Measurements from ENCODE around the gene TEX11. TPM values are rescaled to one million over a fixed set of nuclear protein-coding genes. Genes with fewer than 3 reads are reported as not detected.

The TEX11 gene
- total and polyA plus RNA-seq, 9 donors, result not detected

- Histone ChIP-seq H3K9me3 (no peaks in the 10 kb centered on the region), H3K36me3 (no peaks in the 10 kb centered on the region), H3K27me3 (no peaks in the 10 kb centered on the region), H3K4me1 (ENCODE audit: insufficient read depth) (no peaks in the 10 kb centered on the region), H3K4me3 (no peak overlapping the region), H3K27ac (no peak overlapping the region)
- no peak for DNase-seq
- 75 to 83% (median 78%) methylated on average over 7 of the region's 7 CpGs for WGBS, 3 donors
- intact Hi-C loops (cut with DNase I), result no loop called here
- TF ChIP-seq CTCF (IDR thresholded peaks at IDR 0.05) (no peak), POLR2A (IDR thresholded peaks at IDR 0.05) (no peak), EP300 (IDR thresholded peaks at IDR 0.05) (no peak)
Measured at GRCh38 chrX:70485466-70485865, 423.0 kb downstream of the TEX11 start.

GRCh38 chrX:70482300-70482699 is 426.2 kb downstream of the TEX11 start:
- no peak for TF ChIP-seq EP300 (IDR thresholded peaks at IDR 0.05)
- TF ChIP-seq CTCF (IDR thresholded peaks at IDR 0.05), result no peak
- no peak for TF ChIP-seq POLR2A (IDR thresholded peaks at IDR 0.05)
- WGBS, 3 donors, result 90 to 98% (median 93%) methylated on average over 2 of the region's 2 CpGs
- H3K27ac ChIP-seq, result no peak overlapping the region

GRCh38 chrX:70481471-70482270 is 426.8 kb downstream of the TEX11 start:
- Histone ChIP-seq H3K36me3 (no peaks in the 10 kb centered on the region), H3K9me3 (no peaks in the 10 kb centered on the region), H3K4me3 (no peak overlapping the region), H3K27me3 (no peaks in the 10 kb centered on the region), H3K4me1 (ENCODE audit: insufficient read depth) (peaks cover 3% of the 10 kb centered on the region), H3K27ac (no peak overlapping the region)
- intact Hi-C loops (cut with DNase I), result loop anchor here in 1 of 4 donors (5.0 kb wide), 1 partner anchor 34 kb away; no protein-coding TSS in a partner anchor
- TF ChIP-seq POLR2A (IDR thresholded peaks at IDR 0.05) (no peak), CTCF (IDR thresholded peaks at IDR 0.05) (no peak), EP300 (IDR thresholded peaks at IDR 0.05) (no peak)
- DNase-seq, result no peak
- 75 to 81% (median 77%) methylated on average over 8 of the region's 8 CpGs for WGBS, 3 donors

More at GRCh38 chrX:70482300-70482699, 426.2 kb downstream of the TEX11 start:
- Histone ChIP-seq H3K27me3 (no peaks in the 10 kb centered on the region), H3K4me3 (no peak overlapping the region), H3K9me3 (no peaks in the 10 kb centered on the region), H3K36me3 (no peaks in the 10 kb centered on the region), H3K4me1 (ENCODE audit: insufficient read depth) (peaks cover 3% of the 10 kb centered on the region)
- intact Hi-C loops (cut with DNase I), result loop anchor here in 1 of 4 donors (5.0 kb wide), 1 partner anchor 35 kb away; no protein-coding TSS in a partner anchor
- no peak for DNase-seq

GRCh38 chrX:70480660-70481018 is 427.9 kb downstream of the TEX11 start:
- DNase-seq, result peak in 3 of 5 donors; percentile 18 to 41 (median 24)
- Histone ChIP-seq H3K9me3 (no peaks in the 10 kb centered on the region), H3K4me1 (ENCODE audit: insufficient read depth) (peaks cover 4% of the 10 kb centered on the region), H3K36me3 (no peaks in the 10 kb centered on the region), H3K27ac (no peak overlapping the region), H3K4me3 (no peak overlapping the region), H3K27me3 (no peaks in the 10 kb centered on the region)
- intact Hi-C loops (cut with DNase I), result loop anchor here in 1 of 4 donors (5.0 kb wide), 1 partner anchor 33 kb away; no protein-coding TSS in a partner anchor
- TF ChIP-seq CTCF (IDR thresholded peaks at IDR 0.05), result no peak
- TF ChIP-seq POLR2A (IDR thresholded peaks at IDR 0.05), result no peak
- no peak for TF ChIP-seq EP300 (IDR thresholded peaks at IDR 0.05)
- 32 to 35% (median 35%) methylated on average over 9 of the region's 9 CpGs for WGBS, 3 donors

Measured in ovary (tissue), 9 donors.